COLO668 (cell line): ENCODE results near the gene KLC1.
"Not testable (repeated sequence)": the region's sequence is repeated elsewhere in the genome, so short reads cannot be mapped to it uniquely, and the experiment has no call there.

Experiments
- DNase-seq: peaks from one replicate; lab custom pipeline; 2025; ENCODE audit not compliant: unreplicated experiment; lab: John Stamatoyannopoulos, UW

The KLC1 gene

GRCh38 chr14:103628684-103629502 lies at the start of gene KLC1:
Gene KLC1 (plus strand): TSS chr14:103629211. CDS start chr14:103654565, 25,354 bp downstream.
- peak; percentile 86 for DNase-seq

- DNase-seq: no peak
These were observed 47.8 kb upstream of the KLC1 start for GRCh38 chr14:103581206-103581605.

- DNase-seq: no peak
These were observed 46.9 kb upstream of the KLC1 start for GRCh38 chr14:103581954-103582703.

GRCh38 chr14:103584326-103584915 lies 44.6 kb upstream of the KLC1 start:
- no peak for DNase-seq

GRCh38 chr14:103593577-103593976 lies 35.4 kb upstream of the KLC1 start:
- no peak for DNase-seq

- peak; percentile 36 for DNase-seq
These were observed 34.7 kb upstream of the KLC1 start for GRCh38 chr14:103594265-103594664.

- DNase-seq: peak; percentile 80
These were observed 31.2 kb upstream of the KLC1 start for GRCh38 chr14:103597623-103598377.

- no peak for DNase-seq
These were observed 28.5 kb upstream of the KLC1 start for GRCh38 chr14:103600503-103600902.

GRCh38 chr14:103604620-103605019 lies 24.4 kb upstream of the KLC1 start:
- DNase-seq: peak; percentile 15

GRCh38 chr14:103606963-103607668 lies 21.9 kb upstream of the KLC1 start:
- DNase-seq: peak; percentile 85

- no peak for DNase-seq
These were observed 21.2 kb upstream of the KLC1 start for GRCh38 chr14:103607822-103608221.

- DNase-seq: not testable (repeated sequence)
These were observed 19.9 kb upstream of the KLC1 start for GRCh38 chr14:103609081-103609480.

- no peak for DNase-seq
These were observed 17.8 kb upstream of the KLC1 start for GRCh38 chr14:103611215-103611614.

- no peak for DNase-seq
These were observed 15.5 kb upstream of the KLC1 start for GRCh38 chr14:103613517-103613916.

GRCh38 chr14:103616635-103617300 lies 12.2 kb upstream of the KLC1 start:
- no peak for DNase-seq

- DNase-seq: no peak
These were observed 10.0 kb upstream of the KLC1 start for GRCh38 chr14:103619057-103619456.

- DNase-seq: no peak
These were observed 7.2 kb upstream of the KLC1 start for GRCh38 chr14:103621860-103622259.

GRCh38 chr14:103623308-103623707 lies 5.7 kb upstream of the KLC1 start:
- DNase-seq: no peak

- DNase-seq: no peak
These were observed 5.0 kb upstream of the KLC1 start for GRCh38 chr14:103623883-103624482.

GRCh38 chr14:103624860-103625259 lies 4.2 kb upstream of the KLC1 start:
- DNase-seq: peak; percentile 56
